HepG2 (cell line): ENCODE measurements around the gene TMEM63B. TPM values are rescaled to one million over a fixed set of nuclear protein-coding genes. Genes with fewer than 3 reads are reported as not detected.

Experiments used
- BORCS8-MEF2B ChIP-seq: sonication (generic); formaldehyde crosslinking; IDR thresholded peaks from 2 replicates; pipeline ENCODE4 v1.8.0; 2022; ENCODE audit warnings: mild to moderate bottlenecking, missing genetic modification reagents
- CBFB ChIP-seq: sonication (generic); formaldehyde crosslinking; IDR thresholded peaks from 2 replicates; pipeline ENCODE4 v1.4.0; 2020; ENCODE audit warnings: missing genetic modification reagents
- FOXK2 ChIP-seq: fragments of 450-650 bp; IDR thresholded peaks from 2 replicates; pipeline ENCODE4 v1.6.1; 2016
- HOXD1 ChIP-seq: sonication (generic); formaldehyde crosslinking; IDR thresholded peaks from 2 replicates; pipeline ENCODE4 v1.5.0; 2020; ENCODE audit warnings: missing genetic modification reagents
- PITX1 ChIP-seq: sonication (generic); formaldehyde crosslinking; IDR thresholded peaks from 2 replicates; pipeline ENCODE4 v1.5.1; 2020; ENCODE audit warnings: mild to moderate bottlenecking, missing genetic modification reagents
- PLRG1 ChIP-seq: fragments of 450-650 bp; conservative IDR thresholded peaks from 2 replicates; pipeline ENCODE4 v1.6.1; 2016
- PRMT3 ChIP-seq: sonication (generic); formaldehyde crosslinking; IDR thresholded peaks from 2 replicates; pipeline ENCODE4 v1.8.1; 2022; ENCODE audit warnings: low read depth, mild to moderate bottlenecking, moderate library complexity, missing genetic modification reagents, borderline replicate concordance
- RXRA ChIP-seq: sonication (generic); formaldehyde crosslinking; IDR thresholded peaks from 2 replicates; pipeline ENCODE4 v1.5.1; 2020; ENCODE audit warnings: missing genetic modification reagents
- ZEB1 ChIP-seq: IDR thresholded peaks from 2 replicates; pipeline ENCODE4 v1.6.1; 2012; ENCODE audit warnings: mild to moderate bottlenecking, low read depth, inconsistent platforms; ENCODE audit not compliant: insufficient replicate concordance
- ZFP37 ChIP-seq: sonication (generic); formaldehyde crosslinking; IDR thresholded peaks from 2 replicates; pipeline ENCODE4 v1.4.0; 2020; ENCODE audit warnings: missing genetic modification reagents, borderline replicate concordance
- ZKSCAN8 ChIP-seq: IDR thresholded peaks from 2 replicates; pipeline ENCODE4 v1.6.1; 2016; ENCODE audit warnings: borderline replicate concordance, missing genetic modification reagents, missing compliant biosample characterization
- ZNF775 ChIP-seq: sonication (generic); formaldehyde crosslinking; IDR thresholded peaks from 2 replicates; pipeline ENCODE4 v1.4.0; 2020; ENCODE audit warnings: missing genetic modification reagents, mild to moderate bottlenecking, moderate library complexity, borderline replicate concordance
- polyA plus RNA-seq, 8 experiments: library from polyadenylated mRNA; depleted of rRNA in 3 of 8; stranded (reverse) in 7 of 8; unstranded in 1 of 8; fragments of >200 nt; fragmentation: Illumina TruSeq in 4 of 8; extraction: Trizol in 4 of 8; gene quantifications; 2 replicates each; pipeline versions ENCODE4 v1.2.1 to v1.2.3, GENCODE V29; 2011 to 2016; ENCODE audit warnings: low read depth in 4 of 8, missing spikeins in 1 of 8, mixed read lengths in 1 of 8; ENCODE audit not compliant: insufficient read depth in 1 of 8
- total RNA-seq, 5 experiments: library from RNA; depleted of rRNA; stranded (reverse); fragments of >200 nt; fragmentation: Illumina TruSeq; extraction: Trizol; gene quantifications; 2 replicates each; pipeline ENCODE4 v1.2.3, GENCODE V29; 2016; ENCODE audit warnings: low read depth in 1 of 5
- TF ChIP-seq, protein P1 (sequence below): IDR thresholded peaks from 2 replicates; pipeline ENCODE4 v1.6.1; 2016; ENCODE audit warnings: low read depth, control low read depth
- TF ChIP-seq, protein P2 (sequence below): sonication (generic); formaldehyde crosslinking; IDR thresholded peaks from 2 replicates; pipeline ENCODE4 v1.8.1; 2023; ENCODE audit warnings: mild to moderate bottlenecking, inconsistent platforms, moderate library complexity, missing genetic modification reagents, borderline replicate concordance
- TF ChIP-seq, protein P3 (sequence below), 2 experiments: sonication (generic) in 1 of 2; formaldehyde crosslinking in 1 of 2; IDR thresholded peaks; 2 replicates each; pipeline versions ENCODE4 v1.4.0 to v1.6.1; 2016 to 2020; ENCODE audit warnings: borderline replicate concordance in 1 of 2, low read depth in 1 of 2, mild to moderate bottlenecking in 1 of 2, missing genetic modification reagents in 1 of 2
- TF ChIP-seq, protein P4 (sequence below): sonication (generic); formaldehyde crosslinking; IDR thresholded peaks from 2 replicates; pipeline ENCODE4 v1.5.0; 2020; ENCODE audit warnings: missing genetic modification reagents, mild to moderate bottlenecking, borderline replicate concordance
- TF ChIP-seq, protein P5 (sequence below): sonication (generic); formaldehyde crosslinking; IDR thresholded peaks from 2 replicates; pipeline ENCODE4 v1.8.0; 2022; ENCODE audit warnings: missing genetic modification reagents, mild to moderate bottlenecking, inconsistent platforms, borderline replicate concordance

The TMEM63B gene
- total and polyA plus RNA-seq, 2 of the 13 experiments (the other 11 are each of a cell fraction or from before 2014, with no cell fraction given): 27.4 to 75.8 TPM

DNA sequence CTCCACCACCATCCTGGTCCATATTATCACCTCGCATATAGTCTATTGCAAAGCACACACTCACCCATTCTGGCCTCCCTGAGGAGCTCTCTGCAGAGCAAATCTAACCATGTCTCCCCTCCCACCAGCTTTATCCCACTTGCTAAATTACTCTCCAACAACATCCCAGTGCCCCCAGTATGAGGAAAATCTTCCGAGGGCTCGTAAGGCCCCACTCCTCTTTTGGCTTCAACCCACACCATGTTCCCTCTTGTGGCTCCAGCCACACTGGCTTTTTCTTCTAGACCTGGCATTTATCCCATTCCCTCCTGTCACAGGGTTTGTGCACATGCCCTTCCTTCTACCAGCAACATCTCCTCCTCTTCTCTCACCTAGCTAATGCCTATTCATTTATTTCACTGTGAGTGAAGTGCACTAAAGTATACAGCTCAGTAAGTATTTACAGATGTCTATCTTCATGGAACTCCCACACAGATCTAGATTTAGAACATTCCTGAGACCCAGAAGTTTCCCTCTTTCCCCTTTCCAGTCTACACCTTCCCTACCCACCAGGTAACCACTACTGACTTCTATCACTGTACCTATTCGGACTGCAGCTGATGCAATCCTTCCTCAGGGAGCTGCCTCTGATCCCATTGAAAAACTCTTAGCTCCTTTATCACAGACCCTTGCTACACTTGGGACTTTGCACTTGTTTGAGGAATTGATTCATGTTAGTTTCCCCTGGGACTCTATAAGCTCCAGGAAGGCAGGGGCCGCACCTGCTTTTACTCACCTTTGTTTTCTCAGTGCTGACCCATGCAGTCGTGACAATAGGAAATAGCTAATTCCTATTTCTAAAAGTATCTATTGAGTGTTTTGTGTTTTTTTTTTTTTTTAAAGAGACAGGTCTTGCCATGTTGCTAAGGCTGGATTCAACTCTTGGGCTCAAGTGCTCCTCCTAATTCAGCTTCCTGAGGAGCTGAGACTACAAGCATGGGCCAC, 15.6 kb upstream of the TMEM63B start (continued):
- TF ChIP-seq, protein P1, sequence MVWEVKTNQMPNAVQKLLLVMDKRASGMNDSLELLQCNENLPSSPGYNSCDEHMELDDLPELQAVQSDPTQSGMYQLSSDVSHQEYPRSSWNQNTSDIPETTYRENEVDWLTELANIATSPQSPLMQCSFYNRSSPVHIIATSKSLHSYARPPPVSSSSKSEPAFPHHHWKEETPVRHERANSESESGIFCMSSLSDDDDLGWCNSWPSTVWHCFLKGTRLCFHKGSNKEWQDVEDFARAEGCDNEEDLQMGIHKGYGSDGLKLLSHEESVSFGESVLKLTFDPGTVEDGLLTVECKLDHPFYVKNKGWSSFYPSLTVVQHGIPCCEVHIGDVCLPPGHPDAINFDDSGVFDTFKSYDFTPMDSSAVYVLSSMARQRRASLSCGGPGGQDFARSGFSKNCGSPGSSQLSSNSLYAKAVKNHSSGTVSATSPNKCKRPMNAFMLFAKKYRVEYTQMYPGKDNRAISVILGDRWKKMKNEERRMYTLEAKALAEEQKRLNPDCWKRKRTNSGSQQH: peak; percentile 56; the same call in 1 of the 2 replicates
- TF ChIP-seq ZFP37 (CRISPR knock-in tag) (no peak), ZKSCAN8 (CRISPR knock-in tag) (peak; percentile 68; the same call in 1 of the 2 replicates), HOXD1 (CRISPR knock-in tag) (no peak), FOXK2 (no peak; the same call in 1 of the 2 replicates), ZNF775 (CRISPR knock-in tag) (0 out of 2 replicates have a peak, but pooled peaks have one; percentile 64), PRMT3 (CRISPR knock-in tag) (no peak), CBFB (CRISPR knock-in tag) (no peak), PLRG1 (no peak), BORCS8-MEF2B (CRISPR knock-in tag) (no peak), ZEB1 (peak; percentile 99), RXRA (CRISPR knock-in tag) (no peak; the same call in 1 of the 2 replicates), PITX1 (peak; percentile 89)
- TF ChIP-seq, protein P2, sequence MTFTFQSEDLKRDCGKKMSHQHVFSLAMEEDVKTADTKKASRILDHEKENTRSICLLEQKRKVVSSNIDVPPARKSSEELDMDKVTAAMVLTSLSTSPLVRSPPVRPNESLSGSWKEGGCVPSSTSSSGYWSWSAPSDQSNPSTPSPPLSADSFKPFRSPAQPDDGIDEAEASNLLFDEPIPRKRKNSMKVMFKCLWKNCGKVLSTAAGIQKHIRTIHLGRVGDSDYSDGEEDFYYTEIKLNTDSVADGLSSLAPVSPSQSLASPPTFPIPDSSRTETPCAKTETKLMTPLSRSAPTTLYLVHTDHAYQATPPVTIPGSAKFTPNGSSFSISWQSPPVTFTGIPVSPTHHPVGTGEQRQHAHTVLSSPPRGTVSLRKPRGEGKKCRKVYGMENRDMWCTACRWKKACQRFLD: no peak
- TF ChIP-seq, protein P3, sequence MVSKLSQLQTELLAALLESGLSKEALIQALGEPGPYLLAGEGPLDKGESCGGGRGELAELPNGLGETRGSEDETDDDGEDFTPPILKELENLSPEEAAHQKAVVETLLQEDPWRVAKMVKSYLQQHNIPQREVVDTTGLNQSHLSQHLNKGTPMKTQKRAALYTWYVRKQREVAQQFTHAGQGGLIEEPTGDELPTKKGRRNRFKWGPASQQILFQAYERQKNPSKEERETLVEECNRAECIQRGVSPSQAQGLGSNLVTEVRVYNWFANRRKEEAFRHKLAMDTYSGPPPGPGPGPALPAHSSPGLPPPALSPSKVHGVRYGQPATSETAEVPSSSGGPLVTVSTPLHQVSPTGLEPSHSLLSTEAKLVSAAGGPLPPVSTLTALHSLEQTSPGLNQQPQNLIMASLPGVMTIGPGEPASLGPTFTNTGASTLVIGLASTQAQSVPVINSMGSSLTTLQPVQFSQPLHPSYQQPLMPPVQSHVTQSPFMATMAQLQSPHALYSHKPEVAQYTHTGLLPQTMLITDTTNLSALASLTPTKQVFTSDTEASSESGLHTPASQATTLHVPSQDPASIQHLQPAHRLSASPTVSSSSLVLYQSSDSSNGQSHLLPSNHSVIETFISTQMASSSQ (IDR thresholded peaks at IDR 0.05; ENCODE audit: low read depth): no peak
- TF ChIP-seq, protein P3 (CRISPR knock-in tag; IDR thresholded peaks at IDR 0.05; ENCODE audit: borderline replicate concordance): no peak
- TF ChIP-seq, protein P4, sequence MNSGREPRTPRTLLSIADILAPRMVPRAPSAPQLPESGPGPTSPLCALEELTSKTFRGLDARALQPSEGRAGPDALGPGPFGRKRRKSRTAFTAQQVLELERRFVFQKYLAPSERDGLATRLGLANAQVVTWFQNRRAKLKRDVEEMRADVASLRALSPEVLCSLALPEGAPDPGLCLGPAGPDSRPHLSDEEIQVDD (CRISPR knock-in tag): no peak
- TF ChIP-seq, protein P5, sequence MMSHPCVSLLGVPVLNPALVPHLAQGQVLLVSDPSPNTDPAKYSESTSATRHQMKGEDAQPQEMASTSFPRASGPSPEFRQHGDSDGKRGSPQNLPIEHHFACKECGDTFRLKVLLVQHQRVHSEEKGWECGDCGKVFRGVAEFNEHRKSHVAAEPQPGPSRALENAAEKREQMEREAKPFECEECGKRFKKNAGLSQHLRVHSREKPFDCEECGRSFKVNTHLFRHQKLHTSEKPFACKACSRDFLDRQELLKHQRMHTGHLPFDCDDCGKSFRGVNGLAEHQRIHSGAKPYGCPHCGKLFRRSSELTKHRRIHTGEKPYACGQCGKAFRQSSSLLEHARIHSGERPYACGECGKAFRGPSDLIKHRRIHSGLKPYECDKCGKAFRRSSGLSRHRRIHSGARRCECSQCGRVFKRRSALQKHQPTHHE (CRISPR knock-in tag): no peak
